H1 (cell line): Measurements from ENCODE around the gene C2CD3. TPM values are rescaled to one million over a fixed set of nuclear protein-coding genes. Genes with fewer than 3 reads are reported as not detected.

Experiments used
- CTCF ChIA-PET: fragments of 300-600 bp; sonication (Branson Sonifier 250); formaldehyde crosslinking; loops from one replicate; lab custom pipeline; 2021; ENCODE audit not compliant: partially characterized antibody; lab: Charles Lee
- POLR2A ChIA-PET: fragments of 300-600 bp; sonication (Branson Sonifier 250); formaldehyde crosslinking; loops from one replicate; lab custom pipeline; 2021; ENCODE audit warnings: inconsistent platforms; ENCODE audit not compliant: partially characterized antibody; lab: Charles Lee
- DNase-seq, 2 experiments: peaks; one replicate each; pipeline versions ENCODE4 v3.0.0 to v3.0.0-alpha.2; 2010 to 2022; ENCODE audit warnings: low spot score in 2 of 2, low read depth in 1 of 2, mixed read lengths in 1 of 2
- FAIRE-seq: peaks from 2 replicates; lab custom pipeline; 2011; peaks lifted over from hg19 to GRCh38; lab: Jason Lieb, UNC
- H2AFZ ChIP-seq: 2 replicates; pipeline ENCODE4 v1.8.1; 2012; ENCODE audit warnings: low read length, inconsistent platforms
- H2AK5ac ChIP-seq: 2 replicates; pipeline ENCODE4 v1.6.1; 2013; ENCODE audit warnings: low read depth, low read length
- H2BK120ac ChIP-seq: replicated peaks from 2 replicates; pipeline ENCODE3; 2013; ENCODE audit warnings: low read depth, low read length, inconsistent platforms
- H2BK12ac ChIP-seq: 2 replicates; pipeline ENCODE4 v1.6.1; 2013; ENCODE audit warnings: low read depth, low read length
- H2BK15ac ChIP-seq: 2 replicates; pipeline ENCODE4 v1.6.1; 2013; ENCODE audit warnings: low read length
- H2BK20ac ChIP-seq: 2 replicates; pipeline ENCODE4 v1.6.1; 2013; ENCODE audit warnings: low read length
- H2BK5ac ChIP-seq: 2 replicates; pipeline ENCODE4 v1.6.1; 2013; ENCODE audit warnings: low read depth, low read length
- H3K14ac ChIP-seq: 2 replicates; pipeline ENCODE4 v1.6.1; 2013; ENCODE audit warnings: inconsistent platforms; ENCODE audit not compliant: insufficient read length
- H3K18ac ChIP-seq: 2 replicates; pipeline ENCODE4 v1.6.1; 2013; ENCODE audit warnings: low read length; ENCODE audit errors: extremely low read depth
- H3K23ac ChIP-seq: 2 replicates; pipeline ENCODE4 v1.6.1; 2013; ENCODE audit warnings: inconsistent platforms; ENCODE audit not compliant: insufficient read length
- H3K23me2 ChIP-seq: 2 replicates; pipeline ENCODE4 v1.6.1; 2013; ENCODE audit warnings: low read depth, low read length
- H3K27ac ChIP-seq: 2 replicates; pipeline ENCODE4 v1.6.1; 2011; ENCODE audit warnings: low read depth, low read length, inconsistent platforms
- H3K27me3 ChIP-seq, 4 experiments: replicated peaks in 1 of 4; 1 replicate in 1 of 4; 2 replicates in 3 of 4; pipeline versions ENCODE4 v1.6.1 to v1.8.1; 2011 to 2013; ENCODE audit warnings: low read length in 3 of 4, mild to moderate bottlenecking in 3 of 4, inconsistent platforms in 2 of 4, mixed read lengths in 2 of 4, moderate library complexity in 1 of 4; ENCODE audit not compliant: control insufficient read depth in 3 of 4, insufficient read depth in 3 of 4; ENCODE audit errors: extremely low read depth in 1 of 4
- H3K36me3 ChIP-seq, 4 experiments: 2 replicates each; pipeline versions ENCODE4 v1.6.1 to v1.8.1; 2011 to 2013; ENCODE audit warnings: mild to moderate bottlenecking in 4 of 4, low read length in 3 of 4, moderate library complexity in 2 of 4, control low read depth in 1 of 4, inconsistent platforms in 1 of 4; ENCODE audit not compliant: insufficient read depth in 4 of 4, control insufficient read depth in 2 of 4
- H3K4ac ChIP-seq: replicated peaks from 2 replicates; pipeline ENCODE3; 2013; ENCODE audit warnings: low read length, low read depth, mixed read lengths, inconsistent platforms; ENCODE audit not compliant: insufficient read length
- H3K4me1 ChIP-seq, 4 experiments: replicated peaks in 1 of 4; 1 replicate in 1 of 4; 2 replicates in 3 of 4; pipeline versions ENCODE4 v1.6.1 to v1.8.1; 2011 to 2013; ENCODE audit warnings: low read length in 3 of 4, inconsistent platforms in 2 of 4, mixed read lengths in 1 of 4; ENCODE audit not compliant: insufficient read depth in 4 of 4, control insufficient read depth in 3 of 4
- H3K4me2 ChIP-seq, 2 experiments: 2 replicates each; pipeline versions ENCODE4 v1.6.1 to v1.8.1; 2011 to 2013; ENCODE audit warnings: low read depth in 2 of 2, low read length in 2 of 2, control low read depth in 1 of 2, inconsistent platforms in 1 of 2, mild to moderate bottlenecking in 1 of 2; ENCODE audit not compliant: insufficient read depth in 1 of 2
- H3K4me3 ChIP-seq, 4 experiments: fragments of 200-600, 300-600 bp in 1 of 4; sonication (generic), shearing (Covaris generic), sonication (Bioruptor Twin) in 1 of 4; 2 replicates each; pipeline versions ENCODE4 v1.5.1 to v1.8.1; 2011 to 2016; ENCODE audit warnings: low read length in 4 of 4, low read depth in 3 of 4, control low read depth in 2 of 4, inconsistent platforms in 2 of 4, mild to moderate bottlenecking in 2 of 4, mixed read lengths in 1 of 4, moderate library complexity in 1 of 4; ENCODE audit not compliant: insufficient read depth in 2 of 4; ENCODE audit errors: extremely low read depth in 1 of 4
- H3K56ac ChIP-seq: replicated peaks from 2 replicates; pipeline ENCODE3; 2013; ENCODE audit warnings: low read depth, mild to moderate bottlenecking, mixed read lengths, low read length, inconsistent platforms; ENCODE audit not compliant: insufficient read length
- H3K79me1 ChIP-seq: 2 replicates; pipeline ENCODE4 v1.6.1; 2013; ENCODE audit warnings: low read depth, low read length, control low read depth
- H3K79me2 ChIP-seq, 2 experiments: 2 replicates each; pipeline versions ENCODE4 v1.6.1 to v1.8.1; 2012 to 2013; ENCODE audit warnings: low read length in 2 of 2, mild to moderate bottlenecking in 2 of 2, inconsistent platforms in 1 of 2; ENCODE audit not compliant: insufficient read depth in 2 of 2, control insufficient read depth in 1 of 2
- H3K9ac ChIP-seq, 4 experiments: replicated peaks in 1 of 4; 1 replicate in 1 of 4; 2 replicates in 3 of 4; pipeline versions ENCODE4 v1.6.1 to v1.8.1; 2011 to 2013; ENCODE audit warnings: low read depth in 3 of 4, low read length in 3 of 4, control low read depth in 2 of 4, mild to moderate bottlenecking in 2 of 4, moderate library complexity in 2 of 4, inconsistent platforms in 1 of 4; ENCODE audit errors: extremely low read depth in 1 of 4
- H3K9me3 ChIP-seq, 2 experiments: 2 replicates each; pipeline versions ENCODE4 v1.6.1 to v1.8.1; 2012 to 2013; ENCODE audit warnings: mild to moderate bottlenecking in 2 of 2, moderate library complexity in 2 of 2, control low read depth in 1 of 2, inconsistent platforms in 1 of 2, low read depth in 1 of 2, low read length in 1 of 2, mixed read lengths in 1 of 2; ENCODE audit not compliant: insufficient read depth in 2 of 2
- H4K20me1 ChIP-seq, 2 experiments: replicated peaks in 1 of 2; 2 replicates each; pipeline versions ENCODE3 to v1.8.1; 2011 to 2013; ENCODE audit warnings: inconsistent platforms in 2 of 2, low read length in 2 of 2, mild to moderate bottlenecking in 1 of 2; ENCODE audit not compliant: insufficient read depth in 2 of 2, control insufficient read depth in 1 of 2
- H4K5ac ChIP-seq: 2 replicates; pipeline ENCODE4 v1.6.1; 2013; ENCODE audit warnings: low read length, low read depth, mixed read lengths, inconsistent platforms; ENCODE audit not compliant: insufficient read length
- H4K8ac ChIP-seq: 2 replicates; pipeline ENCODE4 v1.8.0; 2013; ENCODE audit warnings: mild to moderate bottlenecking, moderate library complexity, low read length, inconsistent platforms; ENCODE audit not compliant: insufficient read depth; ENCODE audit errors: extremely low read depth
- H4K91ac ChIP-seq: replicated peaks from 2 replicates; pipeline ENCODE3; 2013; ENCODE audit warnings: low read length, mixed read lengths, inconsistent platforms; ENCODE audit not compliant: insufficient read length
- BACH1 ChIP-seq: IDR thresholded peaks from 2 replicates; pipeline ENCODE4 v1.6.1; 2012; ENCODE audit warnings: low read length, improper control_type of control experiment
- BCL11A ChIP-seq, 2 experiments: IDR thresholded peaks; one replicate each; pipeline ENCODE4 v1.6.1; 2011; ENCODE audit warnings: low read depth in 2 of 2, low read length in 2 of 2, mild to moderate bottlenecking in 2 of 2
- CTBP2 ChIP-seq: IDR thresholded peaks from 2 replicates; pipeline ENCODE4 v1.7.0; 2011; ENCODE audit warnings: borderline replicate concordance, mild to moderate bottlenecking, moderate library complexity, mixed read lengths, low read length; ENCODE audit not compliant: insufficient read depth, insufficient read length
- EP300 ChIP-seq, 2 experiments: IDR thresholded peaks; 1 replicate in 1 of 2; 2 replicates in 1 of 2; pipeline ENCODE4 v1.6.1; 2011 to 2012; ENCODE audit warnings: low read depth in 2 of 2, low read length in 2 of 2, mild to moderate bottlenecking in 2 of 2, borderline replicate concordance in 1 of 2, inconsistent platforms in 1 of 2, moderate library complexity in 1 of 2
- FOSL1 ChIP-seq: IDR thresholded peaks from 2 replicates; pipeline ENCODE4 v1.6.1; 2011; ENCODE audit warnings: mild to moderate bottlenecking, low read depth, low read length, moderate library complexity; ENCODE audit not compliant: insufficient read depth
- GABPA ChIP-seq: IDR thresholded peaks from 2 replicates; pipeline ENCODE4 v1.6.1; 2011; ENCODE audit warnings: mild to moderate bottlenecking, low read length, moderate library complexity, borderline replicate concordance; ENCODE audit not compliant: insufficient read depth
- HDAC6 ChIP-seq: IDR thresholded peaks from one replicate; pipeline ENCODE4 v1.7.1; 2012; ENCODE audit warnings: low read depth, mild to moderate bottlenecking, inconsistent platforms, low read length, moderate library complexity
- KDM1A ChIP-seq: fragments of 200-600, 300-600 bp; sonication (generic); IDR thresholded peaks from 2 replicates; pipeline ENCODE4 v1.7.1; 2016; ENCODE audit warnings: mild to moderate bottlenecking, low read length, borderline replicate concordance
- RAD21 ChIP-seq, 2 experiments: IDR thresholded peaks in 1 of 2; conservative IDR thresholded peaks in 1 of 2; 2 replicates each; pipeline ENCODE4 v1.6.1; 2011; ENCODE audit warnings: low read depth in 2 of 2, low read length in 2 of 2, improper control_type of control experiment in 1 of 2, inconsistent platforms in 1 of 2, mild to moderate bottlenecking in 1 of 2, moderate library complexity in 1 of 2
- SAP30 ChIP-seq: fragments of 300-600 bp; sonication (generic); IDR thresholded peaks from 2 replicates; pipeline ENCODE4 v1.7.1; 2012; ENCODE audit warnings: low read length, moderate library complexity, mild to moderate bottlenecking, inconsistent platforms; ENCODE audit not compliant: insufficient read depth, insufficient replicate concordance
- SIRT6 ChIP-seq: IDR thresholded peaks from one replicate; pipeline ENCODE4 v1.7.1; 2012; ENCODE audit warnings: low read length, inconsistent platforms
- SP4 ChIP-seq: IDR thresholded peaks from 2 replicates; pipeline ENCODE4 v1.6.1; 2012; ENCODE audit warnings: low read length, inconsistent platforms
- TAF1 ChIP-seq: IDR thresholded peaks from 2 replicates; pipeline ENCODE4 v1.6.1; 2011; ENCODE audit warnings: mild to moderate bottlenecking, low read depth, low read length
- YY1 ChIP-seq: IDR thresholded peaks from 2 replicates; pipeline ENCODE4 v1.6.1; 2011; ENCODE audit warnings: low read depth, mild to moderate bottlenecking, low read length
- polyA plus RNA-seq, 7 experiments: library from polyadenylated mRNA; depleted of rRNA in 3 of 7; stranded (reverse) in 5 of 7; unstranded in 2 of 7; fragments of >200 nt in 5 of 7; fragments of 200-250 nt in 2 of 7; gene quantifications; 1 replicate in 5 of 7; 2 replicates in 1 of 7; 4 replicates in 1 of 7; pipeline versions ENCODE4 v1.2.1 to v1.2.3, GENCODE V29; 2011 to 2013; ENCODE audit warnings: missing spikeins in 2 of 7, mixed read lengths in 2 of 7
- total RNA-seq: library from RNA; stranded (reverse); fragmentation: NEBNext Ultra II Directional; extraction: Animal tissue kit (Norgen Biotek cat#: 25700); gene quantifications from 2 replicates; pipeline ENCODE4 v1.2.1, GENCODE V29; 2021

C2CD3 gene
- total and polyA plus RNA-seq, 2 of the 8 experiments (the other 6 are each of a cell fraction or from before 2014, with no cell fraction given) = 11.0 to 29.1 TPM

- H3K36me3 ChIP-seq = peaks cover 4 to 30% (median 19%) of the 10 kb centered on the region in 4 experiments; a peak in 6 of 8 replicates
- peaks cover 0 to 6% (median 0%) of the 10 kb centered on the region in 4 experiments; a peak in 1 of 7 replicates for H3K4me1 ChIP-seq
- no peak overlapping the region for H3K56ac ChIP-seq
- H3K9me3 ChIP-seq = no peaks in the 10 kb centered on the region
- no peak overlapping the region for H3K4ac ChIP-seq
- no peak overlapping the region for H3K4me2 ChIP-seq
- no peak overlapping the region for H3K27ac ChIP-seq
- CTCF ChIA-PET = no interaction called here
- no peaks in the 10 kb centered on the region for H3K27me3 ChIP-seq
- H3K14ac ChIP-seq = no peak overlapping the region
- H3K4me3 ChIP-seq = no peak overlapping the region
- no peak overlapping the region for H2AFZ ChIP-seq
- POLR2A ChIA-PET = interaction anchor here (0.6 kb wide), 1 partner anchor 141 kb away, joined by 4 read pairs; no protein-coding TSS in a partner anchor
- no peak for DNase-seq
- no peaks in the 10 kb centered on the region for H3K79me1 ChIP-seq
- no peak for FAIRE-seq
- no peak overlapping the region for H2AK5ac ChIP-seq
- H4K5ac ChIP-seq = no peak overlapping the region
- no peak overlapping the region for H4K91ac ChIP-seq
- no peaks in the 10 kb centered on the region for H3K23me2 ChIP-seq
- no peak overlapping the region for H4K8ac ChIP-seq
- no peak overlapping the region for H2BK20ac ChIP-seq
- no peak overlapping the region for H3K23ac ChIP-seq
- H2BK120ac ChIP-seq = no peak overlapping the region
- H2BK5ac ChIP-seq = no peak overlapping the region
- no peak overlapping the region for H2BK12ac ChIP-seq
- H3K79me2 ChIP-seq = no peaks in the 10 kb centered on the region
- no peak overlapping the region for H3K9ac ChIP-seq
- H2BK15ac ChIP-seq = no peak overlapping the region
- H4K20me1 ChIP-seq = peaks cover 0 to 2% of the 10 kb centered on the region in 2 experiments
- no peak overlapping the region for H3K18ac ChIP-seq
- TF ChIP-seq FOSL1 (no peak), YY1 (no peak), SP4 (no peak), CTBP2 (no peak), TAF1 (no peak), GABPA (no peak), BACH1 (no peak), KDM1A (no peak), SAP30 (no peak), SIRT6 (no peak), BCL11A (IDR thresholded peaks at IDR 0.05; ENCODE audit: low read depth in 2 of 2, low read length in 2 of 2) (no peak), HDAC6 (no peak), EP300 (IDR thresholded peaks at IDR 0.05; ENCODE audit: borderline replicate concordance in 1 of 2, low read depth in 2 of 2, low read length in 2 of 2) (no peak), RAD21 (IDR thresholded peaks at IDR 0.05 in 1 of 2, conservative IDR thresholded peaks at IDR 0.05 in 1 of 2; ENCODE audit: low read depth in 2 of 2, low read length in 2 of 2) (no peak)
These were observed 68.5 kb downstream of the C2CD3 start for GRCh38 chr11:74102321-74102720.
